Right cardiac atrium (tissue), 5 donors: ENCODE measurements around the gene ANKRD44. TPM values are rescaled to one million over a fixed set of nuclear protein-coding genes. Genes with fewer than 3 reads are reported as not detected.

ENCODE experiments used
- ATAC-seq, 2 donors: fragments of 200-7000 bp; cut with Tn5 transposase; one replicate each; pipeline versions ENCODE4 v1.8.0 to v1.9.1; 2020; ENCODE audit warnings: moderate library complexity in 2 of 2, mild to moderate bottlenecking in 1 of 2
- DNase-seq, 3 donors: peaks; one replicate each; pipeline ENCODE4 v3.0.0-alpha.2; 2020
- H3K27ac ChIP-seq: one replicate; pipeline ENCODE4 v1.5.1; 2013; ENCODE audit warnings: mild to moderate bottlenecking, low read length, control low read depth, moderate library complexity
- H3K27me3 ChIP-seq: one replicate; pipeline ENCODE4 v1.6.1; 2013; ENCODE audit not compliant: control insufficient read depth, insufficient read depth
- H3K4me1 ChIP-seq: one replicate; pipeline ENCODE4 v1.6.1; 2013; ENCODE audit warnings: low read length; ENCODE audit not compliant: control insufficient read depth, insufficient read depth
- H3K4me3 ChIP-seq: one replicate; pipeline ENCODE4 v1.5.1; 2013; ENCODE audit warnings: low read length, control low read depth
- H3K9me3 ChIP-seq: one replicate; pipeline ENCODE4 v1.6.1; 2013; ENCODE audit warnings: low read length; ENCODE audit not compliant: control insufficient read depth
- WGBS: extraction: QIAGEN DNeasy Blood & Tissue Kit; methylation state at CpG from one replicate; pipeline ENCODE4 v1.1.7; 2013; 5-methylcytosine and 5-hydroxymethylcytosine counted together
- intact Hi-C, 4 donors: fragments of 100-400 bp; cut with DNase I; formaldehyde crosslinking; loops; one replicate each; pipeline versions ENCODE4 v1.11.0 to v1.14.0; 2022 to 2023
- polyA plus RNA-seq: library from polyadenylated mRNA; stranded (reverse); fragments of 200-250 nt; gene quantifications from one replicate; pipeline ENCODE4 v1.2.3, GENCODE V29; 2013
- total RNA-seq, 4 donors: library from RNA; stranded (reverse); fragmentation: NEBNext Ultra II Directional; extraction: Animal tissue kit (Norgen Biotek cat#: 25700); gene quantifications; one replicate each; pipeline ENCODE4 v1.2.1, GENCODE V29; 2021
- donor health status: healthy with polysubstance abuse.
- donor health status: DM: no; HTN: yes; CAD: no.
- donor health status: DM: no; HTN: no; CAD: no.
- donor health status: DM: no; HTN: yes; CAD: no; lungs with severe emphysema.
- donor health status: DM: yes; HTN: yes; CAD: no.

Gene ANKRD44
- total and polyA plus RNA-seq, 5 donors = 4.8 to 18.8 (median 14.3) TPM

GRCh38 chr2:196995757-196996314 lies 314.7 kb downstream of the ANKRD44 start:
- no peak for DNase-seq
- intact Hi-C loops = loop anchor here in 2 of 4 donors (10.0 kb wide), 2 partner anchors 51 to 61 kb away; no protein-coding TSS in a partner anchor
- ATAC-seq = no peak
- Histone ChIP-seq H3K27ac (no peak overlapping the region), H3K9me3 (no peaks in the 10 kb centered on the region), H3K4me3 (no peak overlapping the region), H3K4me1 (no peaks in the 10 kb centered on the region), H3K27me3 (no peaks in the 10 kb centered on the region)
- 92% methylated on average over 3 of the region's 3 CpGs for WGBS

GRCh38 chr2:196994764-196995163 lies 315.8 kb downstream of the ANKRD44 start:
- ATAC-seq = no peak
- intact Hi-C loops = loop anchor here in 2 of 4 donors (10.0 kb wide), 2 partner anchors 50 to 60 kb away; no protein-coding TSS in a partner anchor
- Histone ChIP-seq H3K27ac (no peak overlapping the region), H3K4me3 (no peak overlapping the region), H3K27me3 (no peaks in the 10 kb centered on the region), H3K4me1 (no peaks in the 10 kb centered on the region), H3K9me3 (no peaks in the 10 kb centered on the region)
- 90% methylated on average over 4 of the region's 4 CpGs for WGBS
- no peak for DNase-seq

- DNase-seq (no peak), ATAC-seq (no peak)
- Histone ChIP-seq H3K4me3 (no peak overlapping the region), H3K9me3 (no peaks in the 10 kb centered on the region), H3K4me1 (no peaks in the 10 kb centered on the region), H3K27me3 (no peaks in the 10 kb centered on the region), H3K27ac (no peak overlapping the region)
- intact Hi-C loops = loop anchor here in 2 of 4 donors (10.0 kb wide), 2 partner anchors 49 to 59 kb away; no protein-coding TSS in a partner anchor
- WGBS = 96% methylated on average over 6 of the region's 6 CpGs
Measured at GRCh38 chr2:196993617-196994016, 317.0 kb downstream of the ANKRD44 start.

- ATAC-seq = no peak
- no peaks in the 10 kb centered on the region for H3K9me3 ChIP-seq
- DNase-seq = no peak
- intact Hi-C loops = loop anchor here in 2 of 4 donors (10.0 kb wide), 2 partner anchors 48 to 58 kb away; no protein-coding TSS in a partner anchor
- no peak overlapping the region for H3K27ac ChIP-seq
- no peaks in the 10 kb centered on the region for H3K4me1 ChIP-seq
- 88% methylated on average over 1 of the region's 1 CpG for WGBS
- H3K4me3 ChIP-seq = no peak overlapping the region
- H3K27me3 ChIP-seq = no peaks in the 10 kb centered on the region
Measured at GRCh38 chr2:196992466-196992865, 318.1 kb downstream of the ANKRD44 start.

GRCh38 chr2:196990788-196991461 lies 319.7 kb downstream of the ANKRD44 start:
- no peak overlapping the region for H3K4me3 ChIP-seq
- DNase-seq (no peak), ATAC-seq (no peak)
- H3K9me3 ChIP-seq = no peaks in the 10 kb centered on the region
- H3K27me3 ChIP-seq = no peaks in the 10 kb centered on the region
- H3K27ac ChIP-seq = no peak overlapping the region
- 93% methylated on average over 10 of the region's 10 CpGs for WGBS
- intact Hi-C loops = loop anchor here in 2 of 4 donors (10.0 kb wide), 2 partner anchors 46 to 56 kb away; no protein-coding TSS in a partner anchor
- H3K4me1 ChIP-seq = no peaks in the 10 kb centered on the region

- Histone ChIP-seq H3K4me3 (no peak overlapping the region), H3K4me1 (no peaks in the 10 kb centered on the region), H3K27ac (no peak overlapping the region), H3K27me3 (no peaks in the 10 kb centered on the region), H3K9me3 (no peaks in the 10 kb centered on the region)
- DNase-seq (no peak), ATAC-seq (no peak)
- 80% methylated on average over 1 of the region's 1 CpG for WGBS
- intact Hi-C loops = loop anchor here in 2 of 4 donors (10.0 kb wide), 2 partner anchors 45 to 55 kb away; no protein-coding TSS in a partner anchor
Measured at GRCh38 chr2:196990092-196990491, 320.5 kb downstream of the ANKRD44 start.

- Histone ChIP-seq H3K27me3 (no peaks in the 10 kb centered on the region), H3K4me3 (no peak overlapping the region), H3K9me3 (no peaks in the 10 kb centered on the region), H3K27ac (no peak overlapping the region), H3K4me1 (no peaks in the 10 kb centered on the region)
- 72% methylated on average over 4 of the region's 4 CpGs for WGBS
- intact Hi-C loops = no loop called here
- ATAC-seq (no peak), DNase-seq (no peak)
Measured at GRCh38 chr2:196989496-196989895, 321.1 kb downstream of the ANKRD44 start.

GRCh38 chr2:196988639-196989038 lies 321.9 kb downstream of the ANKRD44 start:
- intact Hi-C loops = no loop called here
- 58% methylated on average over 5 of the region's 5 CpGs for WGBS
- Histone ChIP-seq H3K4me1 (no peaks in the 10 kb centered on the region), H3K4me3 (no peak overlapping the region), H3K9me3 (no peaks in the 10 kb centered on the region), H3K27me3 (no peaks in the 10 kb centered on the region), H3K27ac (no peak overlapping the region)
- DNase-seq (no peak), ATAC-seq (no peak)

GRCh38 chr2:196987649-196988364 lies 322.8 kb downstream of the ANKRD44 start:
- peak; percentile 96 to 98 for ATAC-seq
- intact Hi-C loops = no loop called here
- no peak overlapping the region for H3K4me3 ChIP-seq
- 4% methylated on average over 6 of the region's 6 CpGs for WGBS
- H3K4me1 ChIP-seq = no peaks in the 10 kb centered on the region
- no peaks in the 10 kb centered on the region for H3K9me3 ChIP-seq
- no peaks in the 10 kb centered on the region for H3K27me3 ChIP-seq
- DNase-seq = no peak
- peak overlapping the region; percentile 2 for H3K27ac ChIP-seq

- ATAC-seq (no peak), DNase-seq (no peak)
- no peaks in the 10 kb centered on the region for H3K9me3 ChIP-seq
- intact Hi-C loops = no loop called here
- no peaks in the 10 kb centered on the region for H3K4me1 ChIP-seq
- H3K4me3 ChIP-seq = no peak overlapping the region
- 29% methylated on average over 1 of the region's 1 CpG for WGBS
- H3K27me3 ChIP-seq = no peaks in the 10 kb centered on the region
- no peak overlapping the region for H3K27ac ChIP-seq
Measured at GRCh38 chr2:196987298-196987648, 323.3 kb downstream of the ANKRD44 start.
